ENCODE data around the gene NANS. TPM values are rescaled to one million over a fixed set of nuclear protein-coding genes. Genes with fewer than 3 reads are reported as not detected.

Gene NANS
- total and polyA plus RNA-seq, 10 of the 15 experiments (the other 5 are each of a cell fraction or from before 2014, with no cell fraction given): 21.0 to 126 (median 52.3) TPM

DNA sequence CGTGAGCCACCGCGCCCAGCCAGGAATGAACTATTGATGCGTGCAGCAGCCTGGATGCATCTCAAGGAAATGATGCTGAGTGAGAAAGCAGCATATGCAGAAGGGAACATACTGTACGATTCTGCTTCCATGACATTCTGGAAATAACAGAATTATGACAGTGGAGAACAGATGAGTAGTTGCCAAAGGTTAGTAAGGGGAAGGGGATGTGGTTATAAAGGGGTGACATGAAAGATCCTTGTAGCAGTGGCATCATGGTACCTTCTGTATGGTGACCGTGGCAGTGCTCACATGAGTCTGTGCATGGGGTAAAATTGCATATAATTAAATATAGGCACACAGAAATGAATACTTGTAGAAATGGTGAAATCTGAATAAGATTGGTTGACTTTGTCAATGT is 13.0 kb downstream of the NANS start (continued):
- no peak for TF ChIP-seq ZBTB40 (IDR thresholded peaks at IDR 0.05; ENCODE audit: borderline replicate concordance)
- TF ChIP-seq HDAC2 (IDR thresholded peaks at IDR 0.05): no peak
- no peak for TF ChIP-seq ZNF217 (IDR thresholded peaks at IDR 0.05)

DNA sequence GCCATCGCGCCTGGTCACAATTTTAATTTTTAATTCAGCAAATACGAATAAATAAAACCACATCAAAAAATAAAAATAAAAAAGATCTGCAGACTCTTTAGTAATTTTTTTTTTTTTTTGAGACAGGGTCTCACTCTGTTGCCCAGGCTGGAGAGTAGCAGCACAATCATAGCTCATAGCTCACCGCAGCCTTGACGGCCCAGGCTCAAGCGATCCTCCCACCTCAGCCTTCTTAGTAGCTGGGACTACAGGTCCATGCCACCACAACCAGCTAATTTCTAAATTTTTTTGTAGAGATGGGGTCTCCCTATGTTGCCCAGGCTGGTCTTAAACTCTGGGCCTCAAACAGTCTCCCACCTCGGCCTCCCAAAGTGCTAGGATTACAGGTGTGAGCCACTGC is 14.2 kb downstream of the NANS start:
- ATAC-seq (no peak), FAIRE-seq (no peak), DNase-seq (ENCODE audit: low read depth, low spot score) (no peak)
- peaks cover 2 to 19% of the 10 kb centered on the region in 2 experiments; a peak in 3 of 4 replicates for H3K36me3 ChIP-seq (ENCODE audit: control insufficient read depth in 2 of 2, insufficient read depth in 2 of 2, low read length in 1 of 2)
- H3K9ac ChIP-seq (ENCODE audit: control insufficient read depth, insufficient read depth, low read length): no peak overlapping the region
- in situ Hi-C loops (cut with MboI) (loop anchor here (5.0 to 25.0 kb wide), 2 partner anchors 192 to 717 kb away; partner anchors contain the start of gene ANKS6), intact Hi-C loops (cut with micrococcal nuclease; ENCODE audit: unreplicated experiment) (no loop called here)
- peaks cover 9% of the 10 kb centered on the region for H3K79me2 ChIP-seq (ENCODE audit: control insufficient read depth, insufficient read depth, low read length)
- H3K27ac ChIP-seq (ENCODE audit: control insufficient read depth, insufficient read depth): no peak overlapping the region
- no peaks in the 10 kb centered on the region for H4K20me1 ChIP-seq (ENCODE audit: control insufficient read depth, insufficient read depth)
- POLR2A ChIA-PET: no interaction called here
- SMC1A ChIA-PET (ENCODE audit: uncharacterized antibody, unreplicated experiment): interaction anchor here (0.6 to 4.1 kb wide), 3 partner anchors 8 to 48 kb away, joined by 3 to 14 read pairs (median 3); partner anchors contain the start of gene TRIM14
- no peak overlapping the region for H3K4me3 ChIP-seq
- RAD21 ChIA-PET (ENCODE audit: unreplicated experiment): no interaction called here
- H3K4me1 ChIP-seq (ENCODE audit: control insufficient read depth, insufficient read depth, low read length): 0 out of 2 replicates have a peak, but pooled peaks cover 3% of the 10 kb centered on the region
- TF ChIP-seq YBX1 (IDR thresholded peaks at IDR 0.05) (no peak), ETV6 (conservative IDR thresholded peaks at IDR 0.05 in 1 of 2, IDR thresholded peaks at IDR 0.05 in 1 of 2; ENCODE audit: borderline replicate concordance in 1 of 2, low read depth in 1 of 2) (no peak)
- H3K9me3 ChIP-seq (replicated peaks; ENCODE audit: control insufficient read depth, insufficient read depth, low read length): no peaks in the 10 kb centered on the region
- H3K4me2 ChIP-seq (ENCODE audit: control insufficient read depth, insufficient read depth): no peak overlapping the region
- CTCF ChIA-PET: interaction anchor here (1.5 kb wide), 1 partner anchor 62 kb away, joined by 4 read pairs; no protein-coding TSS in a partner anchor
- WGBS (ENCODE audit: insufficient coverage, insufficient replicate concordance, low lambda C conversion rate, missing lambda C conversion rate): 93% methylated on average over 7 of the region's 7 CpGs
- no peak overlapping the region for H2AFZ ChIP-seq (ENCODE audit: control insufficient read depth, low read depth, low read length)
- H3K27me3 ChIP-seq (replicated peaks in 1 of 2; ENCODE audit: control insufficient read depth in 2 of 2, insufficient read depth in 2 of 2, low read length in 1 of 2): no peaks in the 10 kb centered on the region
- no TSS peak for BruUV-seq (replicated peaks)

Data from GM12878 (cell line).